ENCODE measurements around the gene PTOV1. TPM values are rescaled to one million over a fixed set of nuclear protein-coding genes. Genes with fewer than 3 reads are reported as not detected.

PTOV1 gene
- total RNA-seq, 2 experiments from 2014 or later, result 66.0 to 68.0 TPM

DNA sequence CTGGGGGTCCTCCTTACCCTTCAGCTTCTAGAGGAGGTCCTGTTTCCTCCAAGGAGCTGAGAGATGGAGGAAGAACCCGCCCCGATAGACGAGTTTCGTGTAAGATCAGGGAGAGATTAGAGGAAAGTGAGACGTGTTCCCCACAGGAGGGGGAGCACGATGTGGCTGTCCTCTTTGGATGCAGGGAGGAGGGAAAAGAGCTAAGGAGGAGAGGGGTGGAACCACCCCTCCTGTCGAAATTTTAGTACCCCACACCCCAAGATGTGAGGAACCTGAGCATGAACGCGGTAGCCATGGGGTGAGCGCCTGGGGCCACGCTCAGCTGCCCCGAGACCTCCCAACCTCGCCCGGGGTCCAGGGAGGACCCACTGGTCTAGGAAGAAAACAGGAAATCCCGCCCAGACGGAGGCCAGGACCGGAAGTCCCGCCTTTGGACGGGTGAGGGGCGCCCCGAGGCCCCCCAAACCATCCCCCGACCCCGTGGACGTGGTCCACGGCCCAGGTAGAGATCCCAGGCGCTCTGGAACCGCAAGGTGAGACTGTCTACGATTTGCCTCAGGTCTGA is 25.0 kb downstream of the PTOV1 start:
- Mint-ChIP-seq H3K4me1 (ENCODE audit: low read depth) (peaks cover 34% of the 10 kb centered on the region), H3K4me3 (no peak overlapping the region), H3K9me3 (no peaks in the 10 kb centered on the region), H3K36me3 (ENCODE audit: low read depth) (peaks cover 11% of the 10 kb centered on the region), H3K27ac (no peak overlapping the region), H3K27me3 (ENCODE audit: low read depth) (no peaks in the 10 kb centered on the region)
- intact Hi-C loops (cut with micrococcal nuclease), result loop anchor here (1.0 to 10.0 kb wide), 5 partner anchors 199 to 541 kb away; partner anchors contain the start of genes BCL2L12, CD37, IRF3 and PRMT1
- peak; percentile 61 for DNase-seq
- CTCF ChIA-PET, result interaction anchor here (1.3 kb wide), 1 partner anchor 14 kb away, joined by 3 read pairs; no protein-coding TSS in a partner anchor

DNA sequence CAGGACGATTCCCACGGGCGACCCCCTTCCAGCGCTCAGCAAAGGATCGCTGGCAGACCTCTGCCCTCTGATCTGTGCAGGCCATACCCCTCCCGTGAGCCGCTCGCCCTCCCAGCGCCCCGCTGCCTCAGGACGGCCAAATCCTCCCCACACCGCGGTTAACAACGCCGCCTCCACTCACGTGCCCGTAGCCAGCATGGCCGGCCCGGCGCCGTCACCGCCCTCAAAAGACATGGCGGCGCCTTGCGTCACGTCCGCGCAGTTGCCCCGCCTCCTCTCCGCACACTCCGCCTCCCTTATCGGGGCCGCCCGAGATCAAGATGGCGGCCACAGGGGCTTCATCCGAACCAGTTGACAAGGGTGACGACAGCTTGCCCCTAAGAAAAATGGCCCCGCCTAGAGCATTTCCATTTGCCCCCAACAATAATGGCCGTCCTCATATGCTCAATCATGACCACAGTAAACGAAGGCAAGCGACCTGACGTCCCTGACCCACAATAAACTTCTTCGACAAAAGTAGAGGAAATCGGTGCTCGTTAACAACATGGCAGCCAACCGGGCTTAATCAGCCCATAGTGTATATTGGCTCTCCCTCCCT is 25.6 kb downstream of the PTOV1 start:
- Mint-ChIP-seq H3K27ac (no peak overlapping the region), H3K27me3 (ENCODE audit: low read depth) (no peaks in the 10 kb centered on the region), H3K9me3 (no peaks in the 10 kb centered on the region), H3K4me1 (ENCODE audit: low read depth) (peaks cover 34% of the 10 kb centered on the region), H3K4me3 (no peak overlapping the region), H3K36me3 (ENCODE audit: low read depth) (peaks cover 13% of the 10 kb centered on the region)
- intact Hi-C loops (cut with micrococcal nuclease), result loop anchor here (1.0 to 10.0 kb wide), 13 partner anchors 7 to 542 kb away; partner anchors contain the start of genes ATF5, BCL2L12, CD37 and FUZ
- CTCF ChIA-PET, result interaction anchor here (0.6 to 1.3 kb wide), 2 partner anchors 9 to 14 kb away, joined by 3 read pairs; no protein-coding TSS in a partner anchor
- DNase-seq, result peak; percentile 98

DNA sequence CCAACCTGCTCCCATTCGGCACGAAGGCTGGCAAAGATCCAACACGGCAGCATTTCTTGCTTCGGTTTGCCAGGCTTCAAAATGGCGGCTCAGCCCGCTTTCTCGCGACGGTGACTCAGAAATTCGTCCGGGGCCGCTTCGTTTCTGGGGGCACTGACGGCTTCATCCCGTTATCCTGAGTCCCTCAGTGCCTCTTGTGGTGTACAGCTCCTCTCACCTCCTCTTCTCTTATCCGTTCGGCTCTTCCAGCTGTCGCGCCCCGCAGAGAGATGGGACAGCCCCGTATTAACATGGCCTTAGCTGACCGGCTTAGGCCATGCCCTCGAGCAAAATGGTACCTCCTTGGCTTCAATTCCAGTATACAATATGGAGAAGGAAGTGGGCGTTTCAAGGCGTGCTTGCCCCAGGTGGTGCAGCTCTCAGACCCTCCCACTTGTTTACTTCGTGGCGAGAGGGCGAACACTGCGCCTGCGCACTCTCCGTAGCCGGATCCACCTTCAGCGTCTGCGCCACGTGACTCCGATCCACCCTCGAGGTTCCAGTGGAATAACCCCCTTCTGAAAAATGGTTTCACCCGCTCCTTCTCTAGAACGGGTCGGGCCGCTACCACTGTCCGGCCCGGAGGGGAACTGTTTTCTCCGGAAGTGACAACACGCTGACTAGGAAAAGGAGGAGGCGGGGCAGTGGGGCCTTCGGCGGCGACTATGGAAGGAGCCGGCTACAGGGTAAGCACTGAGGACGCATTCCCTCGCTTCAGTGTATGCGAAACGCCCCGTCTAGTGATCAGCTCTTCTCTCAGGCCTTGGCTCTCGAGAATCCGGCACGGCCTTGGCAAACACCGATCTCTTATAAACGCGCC is 26.3 kb downstream of the PTOV1 start, which contains the start of the genes AKT1S1 and TBC1D17:
Gene AKT1S1 (minus strand): TSS at position 336 of the 859 bp plus-strand sequence. CDS start 4,060 bp downstream, outside the sequence.
Gene TBC1D17 (plus strand): TSS at position 683 of the 859 bp plus-strand sequence. CDS start 22 bp downstream, at position 705.
- Mint-ChIP-seq H3K9me3 (no peaks in the 10 kb centered on the region), H3K4me1 (ENCODE audit: low read depth) (peaks cover 28% of the 10 kb centered on the region), H3K27me3 (ENCODE audit: low read depth) (no peaks in the 10 kb centered on the region), H3K4me3 (no peak within 1 kb of the TSS), H3K27ac (no peak within 1 kb of the TSS), H3K36me3 (ENCODE audit: low read depth) (peaks cover 13% of the 10 kb centered on the region)
- intact Hi-C loops (cut with micrococcal nuclease), result loop anchor here (1.0 to 10.0 kb wide), 12 partner anchors 8 to 542 kb away; partner anchors contain the start of genes ATF5, CD37, FUZ and NUP62
- DNase-seq, result peak; percentile 99
- CTCF ChIA-PET, result interaction anchor here (0.6 kb wide), 2 partner anchors 9 to 256 kb away, joined by 3 read pairs; no protein-coding TSS in a partner anchor

DNA sequence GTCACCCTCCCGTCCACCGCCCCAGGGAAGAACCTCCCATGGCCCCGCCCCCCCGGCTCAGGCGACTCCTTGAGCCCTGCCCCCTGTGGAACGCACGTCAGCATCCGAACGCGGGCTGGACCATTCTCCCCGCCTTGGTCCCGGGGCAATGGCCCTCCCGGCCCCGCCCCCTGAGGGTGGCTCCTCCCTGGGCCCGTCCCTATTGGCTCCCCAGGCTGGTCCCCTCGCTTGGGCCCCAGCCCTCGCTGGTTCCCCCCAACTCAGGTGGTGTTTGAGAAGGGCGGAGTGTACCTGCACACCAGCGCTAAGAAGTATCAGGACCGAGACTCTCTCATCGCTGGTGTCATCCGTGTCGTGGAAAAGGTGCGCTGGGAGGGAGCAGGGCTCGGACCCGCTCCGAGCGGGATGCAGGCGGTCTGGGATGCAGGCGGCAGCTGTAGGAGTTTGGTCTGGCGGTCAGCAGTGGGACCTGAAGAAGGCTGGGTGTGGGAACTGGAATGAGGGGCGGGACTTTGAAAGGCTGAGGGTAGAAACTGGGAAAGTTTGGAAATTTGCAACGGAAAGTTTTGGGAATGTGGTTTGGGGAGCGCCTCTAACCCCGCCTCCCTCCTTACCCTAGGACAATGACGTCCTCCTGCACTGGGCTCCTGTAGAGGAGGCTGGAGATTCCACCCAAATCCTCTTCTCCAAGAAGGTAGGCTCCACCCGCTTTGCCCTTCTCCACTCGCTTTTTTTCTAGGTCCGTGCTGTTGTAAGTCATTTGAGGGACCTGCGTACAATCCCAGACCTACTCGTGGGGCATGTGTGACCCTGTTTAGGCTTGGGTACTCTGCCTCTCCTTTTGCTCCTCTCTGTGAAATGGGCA is 27.2 kb downstream of the PTOV1 start:
- H3K36me3 Mint-ChIP-seq (ENCODE audit: low read depth), result peaks cover 15% of the 10 kb centered on the region
- CTCF ChIA-PET, result no interaction called here

DNA sequence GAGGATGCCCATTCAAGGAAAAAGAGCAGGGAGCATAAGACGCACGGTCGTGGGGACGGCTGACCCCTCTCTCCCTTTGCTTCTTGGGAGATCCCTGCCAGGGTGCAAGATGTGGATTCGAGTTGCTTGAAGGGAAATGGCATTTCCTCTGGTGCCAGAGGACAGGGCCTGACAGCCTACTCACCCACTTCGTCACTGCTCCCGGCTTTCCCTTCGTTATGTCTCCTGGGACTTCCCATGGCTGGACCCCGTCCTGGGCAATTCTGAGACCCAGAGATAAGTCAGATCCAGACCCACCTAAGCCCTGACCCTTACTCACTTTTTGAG is 27.7 kb downstream of the PTOV1 start:
- Mint-ChIP-seq H3K27me3 (ENCODE audit: low read depth) (no peaks in the 10 kb centered on the region), H3K4me3 (no peak overlapping the region), H3K4me1 (ENCODE audit: low read depth) (peaks cover 28% of the 10 kb centered on the region), H3K27ac (no peak overlapping the region), H3K9me3 (no peaks in the 10 kb centered on the region), H3K36me3 (ENCODE audit: low read depth) (peaks cover 21% of the 10 kb centered on the region)
- no peak for DNase-seq
- CTCF ChIA-PET, result interaction anchor here (2.7 kb wide), 1 partner anchor 12 kb away, joined by 7 read pairs; no protein-coding TSS in a partner anchor
- intact Hi-C loops (cut with micrococcal nuclease), result loop anchor here (10.0 kb wide), 1 partner anchor 544 kb away; the partner anchor contains the start of gene CD37

More for the DNA sequence above, 27.2 kb downstream of the PTOV1 start:
- Mint-ChIP-seq H3K27ac (no peak overlapping the region), H3K4me1 (ENCODE audit: low read depth) (peaks cover 28% of the 10 kb centered on the region), H3K9me3 (no peaks in the 10 kb centered on the region), H3K4me3 (no peak overlapping the region), H3K27me3 (ENCODE audit: low read depth) (no peaks in the 10 kb centered on the region)
- intact Hi-C loops (cut with micrococcal nuclease), result loop anchor here (1.0 to 10.0 kb wide), 12 partner anchors 9 to 543 kb away; partner anchors contain the start of genes ATF5, CD37, FUZ and NUP62
- peak; percentile 99 for DNase-seq

DNA sequence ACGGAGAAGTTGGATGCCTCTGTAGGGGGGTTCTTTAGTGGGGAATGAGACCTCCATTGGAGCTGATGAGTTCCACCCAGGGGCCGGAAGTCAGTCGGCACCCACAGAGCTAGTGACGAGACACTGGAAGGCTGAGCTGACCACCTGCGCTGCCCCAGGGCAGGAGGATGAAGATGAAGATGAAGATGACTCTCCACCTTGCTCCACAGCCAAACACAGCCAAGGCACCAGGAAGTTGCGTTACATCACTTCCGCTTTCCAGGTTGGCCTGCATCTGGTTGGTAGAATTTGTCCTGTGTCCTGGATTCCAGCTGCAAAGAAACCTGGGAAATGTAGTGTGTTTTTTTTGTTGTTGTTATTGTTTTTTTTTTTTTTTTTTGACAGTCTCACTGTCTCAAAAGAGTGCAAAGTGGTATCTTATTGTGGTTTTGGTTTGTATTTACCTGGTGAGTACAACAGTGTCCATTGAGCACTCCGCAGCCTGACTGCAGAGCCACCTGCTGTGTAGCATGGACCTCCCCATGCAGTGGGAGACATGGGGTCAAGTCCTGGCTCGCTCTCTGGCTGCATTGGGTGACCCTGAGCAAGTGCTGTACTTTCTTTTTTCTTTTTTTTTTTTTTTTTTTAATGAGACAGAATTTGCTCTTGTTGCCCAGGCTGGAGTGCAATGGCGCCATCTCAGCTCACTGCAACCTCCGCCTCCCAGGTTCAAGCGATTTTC is 28.4 kb downstream of the PTOV1 start:
- Mint-ChIP-seq H3K4me3 (no peak overlapping the region), H3K4me1 (ENCODE audit: low read depth) (peaks cover 25% of the 10 kb centered on the region), H3K27ac (no peak overlapping the region), H3K9me3 (no peaks in the 10 kb centered on the region), H3K36me3 (ENCODE audit: low read depth) (peaks cover 23% of the 10 kb centered on the region), H3K27me3 (ENCODE audit: low read depth) (no peaks in the 10 kb centered on the region)
- DNase-seq, result no peak
- intact Hi-C loops (cut with micrococcal nuclease), result loop anchor here (10.0 kb wide), 1 partner anchor 545 kb away; the partner anchor contains the start of gene CD37
- CTCF ChIA-PET, result interaction anchor here (2.7 kb wide), 1 partner anchor 11 kb away, joined by 7 read pairs; no protein-coding TSS in a partner anchor

DNA sequence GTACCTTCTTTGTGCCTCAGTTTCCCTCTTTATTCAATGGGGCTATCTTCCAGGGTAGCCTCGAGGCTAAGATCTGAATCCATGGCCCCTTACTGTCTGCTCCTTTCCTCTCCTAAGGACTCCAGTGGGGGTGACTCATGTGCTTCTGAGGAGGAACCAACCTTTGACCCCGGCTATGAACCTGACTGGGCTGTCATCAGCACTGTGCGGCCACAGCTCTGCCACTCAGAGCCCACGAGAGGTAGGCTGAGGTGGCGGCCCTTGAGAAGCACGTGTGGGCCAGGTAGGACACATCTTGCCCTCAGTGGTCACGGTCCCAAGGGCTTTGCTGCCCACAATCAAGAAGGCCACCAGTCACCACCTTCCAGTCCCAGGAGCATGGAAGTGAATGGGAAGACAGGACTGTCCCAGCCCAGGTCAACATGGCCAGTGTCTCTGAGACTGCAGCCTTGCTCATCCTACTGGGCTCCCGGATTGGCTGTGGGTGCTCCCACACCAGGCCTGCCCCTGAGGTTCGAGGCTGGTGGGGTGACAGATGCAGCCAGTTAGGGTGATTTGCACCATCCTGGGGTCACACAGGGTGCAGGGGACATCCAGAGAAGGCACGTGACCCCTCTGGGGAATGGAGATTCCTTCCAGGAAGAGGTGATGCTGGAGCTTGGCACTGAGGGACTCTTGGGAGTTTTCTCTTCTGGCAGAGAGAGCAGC is 29.4 kb downstream of the PTOV1 start:
- no peak overlapping the region for H3K27ac Mint-ChIP-seq
- CTCF ChIA-PET, result interaction anchor here (2.7 kb wide), 1 partner anchor 10 kb away, joined by 7 read pairs; no protein-coding TSS in a partner anchor
- peaks cover 31% of the 10 kb centered on the region for H3K36me3 Mint-ChIP-seq (ENCODE audit: low read depth)

DNA sequence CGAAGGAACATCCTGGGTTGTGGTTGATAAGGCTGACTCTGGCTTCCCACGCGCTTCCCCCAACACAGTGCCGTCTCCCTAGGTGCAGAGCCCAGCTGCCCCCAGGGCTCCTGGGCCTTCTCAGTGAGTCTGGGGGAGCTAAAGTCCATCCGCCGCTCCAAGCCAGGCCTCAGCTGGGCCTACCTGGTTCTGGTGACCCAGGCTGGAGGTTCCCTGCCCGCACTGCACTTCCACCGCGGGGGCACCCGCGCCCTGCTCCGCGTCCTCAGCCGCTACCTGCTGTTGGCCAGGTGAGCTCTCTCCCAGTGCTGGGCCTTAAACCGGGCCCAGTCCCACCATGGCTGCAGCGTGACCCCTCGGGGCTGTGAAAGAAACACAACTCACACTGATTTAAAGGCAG is 30.2 kb downstream of the PTOV1 start:
- H3K27me3 Mint-ChIP-seq (ENCODE audit: low read depth), result no peaks in the 10 kb centered on the region
- intact Hi-C loops (cut with micrococcal nuclease), result no loop called here
- no peak overlapping the region for H3K27ac Mint-ChIP-seq
- DNase-seq, result no peak
- H3K4me1 Mint-ChIP-seq (ENCODE audit: low read depth), result peaks cover 17% of the 10 kb centered on the region
- H3K36me3 Mint-ChIP-seq (ENCODE audit: low read depth), result peaks cover 31% of the 10 kb centered on the region
- H3K4me3 Mint-ChIP-seq, result no peak overlapping the region
- CTCF ChIA-PET, result interaction anchor here (2.7 kb wide), 1 partner anchor 9 kb away, joined by 7 read pairs; no protein-coding TSS in a partner anchor
- no peaks in the 10 kb centered on the region for H3K9me3 Mint-ChIP-seq

More for the DNA sequence above, 29.4 kb downstream of the PTOV1 start:
- peaks cover 19% of the 10 kb centered on the region for H3K4me1 Mint-ChIP-seq (ENCODE audit: low read depth)
- intact Hi-C loops (cut with micrococcal nuclease), result no loop called here
- H3K27me3 Mint-ChIP-seq (ENCODE audit: low read depth), result no peaks in the 10 kb centered on the region
- H3K9me3 Mint-ChIP-seq, result no peaks in the 10 kb centered on the region
- DNase-seq, result no peak
- H3K4me3 Mint-ChIP-seq, result no peak overlapping the region

DNA sequence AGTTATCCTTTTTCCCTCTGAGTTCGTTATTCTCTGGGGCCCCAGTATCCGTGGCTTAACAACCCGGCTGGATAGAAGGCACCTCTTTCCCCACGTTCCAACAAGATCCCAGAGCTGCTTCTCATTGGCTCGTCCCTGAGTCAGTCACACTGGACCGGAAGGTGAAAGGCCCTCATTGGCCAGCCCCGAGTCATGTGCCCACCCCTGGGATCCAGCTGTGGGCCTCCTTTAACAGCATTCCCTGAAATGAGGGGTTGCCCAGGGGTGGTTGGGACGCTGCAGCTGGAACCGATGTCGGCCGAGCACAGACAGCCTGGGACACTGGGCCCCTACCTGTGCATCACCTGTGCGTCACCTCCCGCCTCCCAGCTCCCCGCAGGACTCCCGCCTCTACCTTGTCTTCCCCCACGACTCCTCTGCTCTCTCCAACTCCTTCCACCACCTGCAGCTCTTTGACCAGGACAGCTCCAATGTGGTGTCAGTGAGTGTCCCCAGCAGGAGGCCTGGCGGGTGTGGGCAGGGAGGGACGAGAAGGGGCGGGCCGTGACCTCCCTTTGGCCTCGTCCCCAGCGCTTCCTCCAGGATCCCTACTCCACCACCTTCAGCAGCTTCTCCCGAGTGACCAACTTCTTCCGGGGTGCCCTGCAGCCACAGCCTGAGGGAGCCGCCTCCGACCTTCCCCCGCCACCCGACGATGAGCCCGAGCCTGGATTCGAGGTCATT is 30.9 kb downstream of the PTOV1 start:
- CTCF ChIA-PET, result interaction anchor here (0.7 kb wide), 2 partner anchors 8 to 38 kb away, joined by 3 read pairs; no protein-coding TSS in a partner anchor
- peaks cover 18% of the 10 kb centered on the region for H3K4me1 Mint-ChIP-seq (ENCODE audit: low read depth)
- H3K27ac Mint-ChIP-seq, result no peak overlapping the region
- intact Hi-C loops (cut with micrococcal nuclease), result no loop called here
- H3K4me3 Mint-ChIP-seq, result no peak overlapping the region
- H3K36me3 Mint-ChIP-seq (ENCODE audit: low read depth), result peaks cover 33% of the 10 kb centered on the region
- DNase-seq, result no peak
- no peaks in the 10 kb centered on the region for H3K27me3 Mint-ChIP-seq (ENCODE audit: low read depth)
- no peaks in the 10 kb centered on the region for H3K9me3 Mint-ChIP-seq

DNA sequence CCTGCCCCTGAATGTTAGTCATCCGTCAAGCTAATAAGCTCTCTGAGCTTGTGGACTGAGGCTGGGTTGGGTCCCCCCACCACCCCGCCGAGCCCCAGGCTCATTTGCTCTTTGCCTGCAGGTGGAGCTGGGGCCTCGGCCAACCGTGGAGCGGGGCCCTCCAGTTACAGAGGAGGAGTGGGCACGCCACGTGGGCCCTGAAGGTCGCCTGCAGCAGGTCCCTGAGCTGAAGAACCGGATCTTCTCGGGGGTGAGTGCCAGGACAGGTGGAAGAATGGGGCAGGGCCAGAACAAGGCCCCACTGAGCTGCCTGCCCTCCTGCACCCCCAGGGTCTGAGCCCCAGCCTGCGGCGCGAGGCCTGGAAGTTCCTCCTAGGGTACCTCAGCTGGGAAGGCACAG is 31.7 kb downstream of the PTOV1 start:
- H3K36me3 Mint-ChIP-seq (ENCODE audit: low read depth), result peaks cover 33% of the 10 kb centered on the region
- CTCF ChIA-PET, result no interaction called here
- peaks cover 18% of the 10 kb centered on the region for H3K4me1 Mint-ChIP-seq (ENCODE audit: low read depth)
- H3K4me3 Mint-ChIP-seq, result no peak overlapping the region
- intact Hi-C loops (cut with micrococcal nuclease), result no loop called here
- DNase-seq, result no peak
- H3K27me3 Mint-ChIP-seq (ENCODE audit: low read depth), result no peaks in the 10 kb centered on the region
- no peaks in the 10 kb centered on the region for H3K9me3 Mint-ChIP-seq
- no peak overlapping the region for H3K27ac Mint-ChIP-seq
